Measurements from ENCODE around the gene SAMD9L.

- TF ChIP-seq, protein P1, sequence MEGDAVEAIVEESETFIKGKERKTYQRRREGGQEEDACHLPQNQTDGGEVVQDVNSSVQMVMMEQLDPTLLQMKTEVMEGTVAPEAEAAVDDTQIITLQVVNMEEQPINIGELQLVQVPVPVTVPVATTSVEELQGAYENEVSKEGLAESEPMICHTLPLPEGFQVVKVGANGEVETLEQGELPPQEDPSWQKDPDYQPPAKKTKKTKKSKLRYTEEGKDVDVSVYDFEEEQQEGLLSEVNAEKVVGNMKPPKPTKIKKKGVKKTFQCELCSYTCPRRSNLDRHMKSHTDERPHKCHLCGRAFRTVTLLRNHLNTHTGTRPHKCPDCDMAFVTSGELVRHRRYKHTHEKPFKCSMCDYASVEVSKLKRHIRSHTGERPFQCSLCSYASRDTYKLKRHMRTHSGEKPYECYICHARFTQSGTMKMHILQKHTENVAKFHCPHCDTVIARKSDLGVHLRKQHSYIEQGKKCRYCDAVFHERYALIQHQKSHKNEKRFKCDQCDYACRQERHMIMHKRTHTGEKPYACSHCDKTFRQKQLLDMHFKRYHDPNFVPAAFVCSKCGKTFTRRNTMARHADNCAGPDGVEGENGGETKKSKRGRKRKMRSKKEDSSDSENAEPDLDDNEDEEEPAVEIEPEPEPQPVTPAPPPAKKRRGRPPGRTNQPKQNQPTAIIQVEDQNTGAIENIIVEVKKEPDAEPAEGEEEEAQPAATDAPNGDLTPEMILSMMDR (conservative IDR thresholded peaks at IDR 0.05; ENCODE audit: low read depth, low read length): no peak
- TF ChIP-seq EZH2 (IDR thresholded peaks at IDR 0.05; ENCODE audit: borderline replicate concordance, low read depth, low read length, poor library complexity, severe bottlenecking): no peak
Observed at GRCh38 chr7:93196336-93196735, 48.2 kb upstream of the SAMD9L start.

Data from A673 (cell line).